NB4 (cell line): ENCODE results near the gene PERCC1.

ENCODE experiments used
- CTCF ChIP-seq: IDR thresholded peaks from one replicate; pipeline ENCODE4 v1.5.1; 2012; ENCODE audit warnings: low read depth, low read length
- MAX ChIP-seq: IDR thresholded peaks from 2 replicates; pipeline ENCODE4 v1.6.1; 2011; ENCODE audit warnings: low read depth, low read length
- MYC ChIP-seq: IDR thresholded peaks from 2 replicates; pipeline ENCODE4 v1.6.1; 2011; ENCODE audit warnings: low read depth, low read length
- POLR2A ChIP-seq: IDR thresholded peaks from 2 replicates; pipeline ENCODE4 v1.6.1; 2011; ENCODE audit warnings: mild to moderate bottlenecking; ENCODE audit not compliant: insufficient read length; ENCODE audit errors: extremely low read depth

- TF ChIP-seq POLR2A, result no peak
- TF ChIP-seq CTCF, result no peak
- TF ChIP-seq MAX, result no peak
- no peak for TF ChIP-seq MYC
These were observed 4.0 kb upstream of the PERCC1 start for GRCh38 chr16:1426734-1427471.
